Prostate gland (tissue), 2 donors: ENCODE data around the gene MLST8. TPM values are rescaled to one million over a fixed set of nuclear protein-coding genes. Genes with fewer than 3 reads are reported as not detected.

Source experiments
- DNase-seq: peaks from one replicate; pipeline ENCODE4 v3.0.0-alpha.2; 2019; ENCODE audit warnings: low spot score
- H3K27ac ChIP-seq, 2 donors: fragments of 200-600 bp; sonication (generic); 2 replicates each; pipeline ENCODE4 v1.5.1; 2017 to 2019
- H3K27me3 ChIP-seq: fragments of 200-600 bp; sonication (generic); replicated peaks from 2 replicates; pipeline ENCODE4 v1.5.1; 2019; ENCODE audit not compliant: insufficient read depth
- H3K36me3 ChIP-seq, 2 donors: fragments of 200-600 bp; sonication (generic); 1 replicate in 1 of 2; 2 replicates in 1 of 2; pipeline versions ENCODE4 v1.5.1 to v1.8.1; 2017 to 2019
- H3K4me1 ChIP-seq: fragments of 200-600 bp; sonication (generic); replicated peaks from 2 replicates; pipeline ENCODE4 v1.5.1; 2019
- H3K4me3 ChIP-seq, 2 donors: fragments of 200-600 bp; sonication (generic); 2 replicates each; pipeline ENCODE4 v1.5.1; 2017 to 2019
- H3K9me3 ChIP-seq: fragments of 200-600 bp; sonication (generic); 2 replicates; pipeline ENCODE4 v1.5.1; 2017
- CTCF ChIP-seq, 4 experiments: fragments of 200-600 bp in 2 of 4; fragments of 450-650 bp in 2 of 4; sonication (generic) in 2 of 4; IDR thresholded peaks; 1 replicate in 3 of 4; 2 replicates in 1 of 4; pipeline ENCODE4 v1.5.1; 2016 to 2019; ENCODE audit warnings: antibody characterized with exemption in 4 of 4, mild to moderate bottlenecking in 2 of 4, moderate library complexity in 2 of 4
- POLR2A ChIP-seq: fragments of 450-650 bp; IDR thresholded peaks from one replicate; pipeline ENCODE4 v1.6.1; 2016; ENCODE audit warnings: antibody characterized with exemption, mild to moderate bottlenecking
- POLR2AphosphoS5 ChIP-seq: sonication (generic); formaldehyde crosslinking; IDR thresholded peaks from one replicate; pipeline ENCODE4 v1.6.1; 2017; ENCODE audit warnings: antibody characterized with exemption
- WGBS: methylation state at CpG from one replicate; pipeline ENCODE4 v1.1.5; 2018; 5-methylcytosine and 5-hydroxymethylcytosine counted together
- intact Hi-C: fragments of 100-400 bp; cut with DNase I; formaldehyde crosslinking; loops from one replicate; pipeline ENCODE4 v1.14.2; 2022
- total RNA-seq, 2 donors: library from RNA; depleted of rRNA; stranded (reverse); fragments of >200 nt; gene quantifications; one replicate each; pipeline ENCODE4 v1.1.0, GENCODE V29; 2016

The MLST8 gene
- total RNA-seq, 2 donors from 2014 or later: 55.9 to 110 TPM

- Histone ChIP-seq H3K4me1 (peaks cover 19% of the 10 kb centered on the region), H3K4me3 (peak overlapping the region in 1 of 2 donors; percentile 70), H3K36me3 (peaks cover 0 to 15% of the 10 kb centered on the region in 2 donors), H3K9me3 (no peaks in the 10 kb centered on the region), H3K27ac (no peak overlapping the region), H3K27me3 (no peaks in the 10 kb centered on the region)
- intact Hi-C loops: no loop called here
- no peak for TF ChIP-seq POLR2A
- TF ChIP-seq POLR2AphosphoS5: peak; percentile 39
- TF ChIP-seq CTCF (IDR thresholded peaks at IDR 0.05): no peak
- 48% methylated on average over 18 of the region's 19 CpGs for WGBS
- DNase-seq: peak; percentile 39
Measured at GRCh38 chr16:2212362-2213324, 7.4 kb downstream of the MLST8 start.

- Histone ChIP-seq H3K9me3 (no peaks in the 10 kb centered on the region), H3K36me3 (peaks cover 0 to under 1% of the 10 kb centered on the region in 2 donors), H3K4me1 (peaks cover 19% of the 10 kb centered on the region), H3K27ac (peak overlapping the region in 1 of 2 donors; percentile 51), H3K27me3 (no peaks in the 10 kb centered on the region), H3K4me3 (peak overlapping the region; percentile 59 to 70)
- DNase-seq: no peak
- intact Hi-C loops: no loop called here
- WGBS: 1% methylated on average over 52 of the region's 98 CpGs
- TF ChIP-seq POLR2A (no peak), POLR2AphosphoS5 (no peak), CTCF (IDR thresholded peaks at IDR 0.05) (no peak)
Measured at GRCh38 chr16:2213817-2214718, 8.8 kb downstream of the MLST8 start.

GRCh38 chr16:2214719-2214968 lies 9.4 kb downstream of the MLST8 start, which contains the start of gene PGP:
Gene PGP, minus strand, starts transcription at chr16:2214840. Its CDS starts 63 bp downstream, at chr16:2214777.
- Histone ChIP-seq H3K9me3 (no peaks in the 10 kb centered on the region), H3K36me3 (no peaks in the 10 kb centered on the region), H3K27me3 (no peaks in the 10 kb centered on the region), H3K4me1 (peaks cover 19% of the 10 kb centered on the region), H3K27ac (peak within 1 kb of the TSS; percentile 83 to 86), H3K4me3 (peak within 1 kb of the TSS; percentile 59 to 70)
- TF ChIP-seq CTCF (IDR thresholded peaks at IDR 0.05) (no peak), POLR2A (no peak), POLR2AphosphoS5 (no peak)
- no peak for DNase-seq
- 1% methylated on average over 25 of the region's 48 CpGs for WGBS
- intact Hi-C loops: no loop called here

GRCh38 chr16:2216330-2216729 lies 11.1 kb downstream of the MLST8 start:
- Histone ChIP-seq H3K4me1 (peaks cover 19% of the 10 kb centered on the region), H3K27ac (no peak overlapping the region), H3K27me3 (no peaks in the 10 kb centered on the region), H3K4me3 (no peak overlapping the region), H3K36me3 (no peaks in the 10 kb centered on the region), H3K9me3 (no peaks in the 10 kb centered on the region)
- intact Hi-C loops: no loop called here
- no peak for DNase-seq
- 94% methylated on average over 4 of the region's 4 CpGs for WGBS
- no peak for TF ChIP-seq POLR2AphosphoS5
- no peak for TF ChIP-seq CTCF (IDR thresholded peaks at IDR 0.05)
- no peak for TF ChIP-seq POLR2A
